SK-N-SH treated with all-trans-retinoic acid at 6 μM for 48 hours (cell line): ENCODE results near the gene NIPA2.

ENCODE experiments used
- ARNTL ChIP-seq: fragments of 450-650 bp; formaldehyde crosslinking; IDR thresholded peaks from 2 replicates; pipeline ENCODE4 v1.5.0; 2020; ENCODE audit warnings: low read depth, mild to moderate bottlenecking, moderate library complexity, borderline replicate concordance
- OSR1 ChIP-seq: fragments of 250-450 bp; sonication (Bioruptor Pico); IDR thresholded peaks from 2 replicates; pipeline ENCODE4 v1.8.0; 2022; ENCODE audit warnings: moderate library complexity, mild to moderate bottlenecking, inconsistent platforms
- TCF4 ChIP-seq: fragments of 250-450 bp; sonication (Bioruptor Pico); IDR thresholded peaks from 2 replicates; pipeline ENCODE4 v1.8.0; 2021; ENCODE audit warnings: mild to moderate bottlenecking, moderate library complexity, borderline replicate concordance
- ZFP3 ChIP-seq: fragments of 250-450 bp; sonication (Bioruptor Pico); IDR thresholded peaks from 2 replicates; pipeline ENCODE4 v1.5.0; 2020; ENCODE audit warnings: mild to moderate bottlenecking, moderate library complexity
- TF ChIP-seq, protein P1 (sequence below): fragments of 250-450 bp; sonication (Bioruptor Pico); IDR thresholded peaks from 2 replicates; pipeline ENCODE4 v1.8.0; 2020; ENCODE audit warnings: mild to moderate bottlenecking, moderate library complexity, borderline replicate concordance
- TF ChIP-seq, protein P2 (sequence below): fragments of 250-450 bp; sonication (Bioruptor Pico); IDR thresholded peaks from 2 replicates; pipeline ENCODE4 v1.5.0; 2020; ENCODE audit warnings: mild to moderate bottlenecking, moderate library complexity
- TF ChIP-seq, protein P3 (sequence below): fragments of 250-450 bp; sonication (Bioruptor Pico); IDR thresholded peaks from 2 replicates; pipeline ENCODE4 v1.5.1; 2020; ENCODE audit warnings: low read depth, mild to moderate bottlenecking, moderate library complexity

DNA sequence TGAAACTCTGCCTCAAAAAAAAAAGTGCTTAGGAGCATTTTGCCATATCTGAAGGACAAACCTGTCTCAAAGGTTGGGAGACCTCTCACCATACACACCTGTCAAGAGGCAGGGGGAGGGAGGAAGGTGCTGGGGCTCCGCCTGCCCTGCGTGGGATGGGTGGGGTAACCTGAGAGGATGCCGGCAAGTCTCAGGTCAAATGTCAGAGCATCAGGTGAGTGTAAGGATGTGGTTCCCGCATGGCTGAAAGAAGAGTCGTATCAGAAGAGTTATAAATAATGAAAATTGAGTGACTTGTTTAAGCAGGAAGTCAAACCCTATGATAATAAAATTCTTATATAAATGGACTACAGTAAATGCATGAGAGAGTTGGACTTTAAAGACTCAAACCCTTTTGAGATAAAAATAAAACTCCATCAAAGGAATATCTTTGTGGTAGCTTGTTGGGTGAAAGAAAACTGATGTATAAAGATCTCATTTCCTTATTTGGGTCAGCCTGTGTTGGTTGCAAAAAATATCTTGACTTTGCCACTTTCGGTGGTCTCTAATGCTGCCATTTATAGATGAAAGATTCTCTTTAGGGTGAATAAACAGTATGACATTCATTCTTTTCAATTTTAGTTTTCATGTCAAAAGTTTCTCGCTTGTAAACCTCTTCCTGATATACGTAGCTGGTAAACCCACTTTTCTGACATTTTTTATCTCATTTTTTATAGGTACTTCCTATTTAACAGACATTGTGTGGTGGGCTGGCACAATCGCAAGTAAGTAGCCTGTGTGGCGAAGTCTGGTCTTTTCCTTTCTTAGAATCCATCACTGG is 28.2 kb upstream of the NIPA2 start:
- no peak for TF ChIP-seq ARNTL (CRISPR knock-in tag)
- TF ChIP-seq, protein P1, sequence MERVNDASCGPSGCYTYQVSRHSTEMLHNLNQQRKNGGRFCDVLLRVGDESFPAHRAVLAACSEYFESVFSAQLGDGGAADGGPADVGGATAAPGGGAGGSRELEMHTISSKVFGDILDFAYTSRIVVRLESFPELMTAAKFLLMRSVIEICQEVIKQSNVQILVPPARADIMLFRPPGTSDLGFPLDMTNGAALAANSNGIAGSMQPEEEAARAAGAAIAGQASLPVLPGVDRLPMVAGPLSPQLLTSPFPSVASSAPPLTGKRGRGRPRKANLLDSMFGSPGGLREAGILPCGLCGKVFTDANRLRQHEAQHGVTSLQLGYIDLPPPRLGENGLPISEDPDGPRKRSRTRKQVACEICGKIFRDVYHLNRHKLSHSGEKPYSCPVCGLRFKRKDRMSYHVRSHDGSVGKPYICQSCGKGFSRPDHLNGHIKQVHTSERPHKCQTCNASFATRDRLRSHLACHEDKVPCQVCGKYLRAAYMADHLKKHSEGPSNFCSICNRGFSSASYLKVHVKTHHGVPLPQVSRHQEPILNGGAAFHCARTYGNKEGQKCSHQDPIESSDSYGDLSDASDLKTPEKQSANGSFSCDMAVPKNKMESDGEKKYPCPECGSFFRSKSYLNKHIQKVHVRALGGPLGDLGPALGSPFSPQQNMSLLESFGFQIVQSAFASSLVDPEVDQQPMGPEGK: no peak
- TF ChIP-seq TCF4: no peak
- TF ChIP-seq, protein P2, sequence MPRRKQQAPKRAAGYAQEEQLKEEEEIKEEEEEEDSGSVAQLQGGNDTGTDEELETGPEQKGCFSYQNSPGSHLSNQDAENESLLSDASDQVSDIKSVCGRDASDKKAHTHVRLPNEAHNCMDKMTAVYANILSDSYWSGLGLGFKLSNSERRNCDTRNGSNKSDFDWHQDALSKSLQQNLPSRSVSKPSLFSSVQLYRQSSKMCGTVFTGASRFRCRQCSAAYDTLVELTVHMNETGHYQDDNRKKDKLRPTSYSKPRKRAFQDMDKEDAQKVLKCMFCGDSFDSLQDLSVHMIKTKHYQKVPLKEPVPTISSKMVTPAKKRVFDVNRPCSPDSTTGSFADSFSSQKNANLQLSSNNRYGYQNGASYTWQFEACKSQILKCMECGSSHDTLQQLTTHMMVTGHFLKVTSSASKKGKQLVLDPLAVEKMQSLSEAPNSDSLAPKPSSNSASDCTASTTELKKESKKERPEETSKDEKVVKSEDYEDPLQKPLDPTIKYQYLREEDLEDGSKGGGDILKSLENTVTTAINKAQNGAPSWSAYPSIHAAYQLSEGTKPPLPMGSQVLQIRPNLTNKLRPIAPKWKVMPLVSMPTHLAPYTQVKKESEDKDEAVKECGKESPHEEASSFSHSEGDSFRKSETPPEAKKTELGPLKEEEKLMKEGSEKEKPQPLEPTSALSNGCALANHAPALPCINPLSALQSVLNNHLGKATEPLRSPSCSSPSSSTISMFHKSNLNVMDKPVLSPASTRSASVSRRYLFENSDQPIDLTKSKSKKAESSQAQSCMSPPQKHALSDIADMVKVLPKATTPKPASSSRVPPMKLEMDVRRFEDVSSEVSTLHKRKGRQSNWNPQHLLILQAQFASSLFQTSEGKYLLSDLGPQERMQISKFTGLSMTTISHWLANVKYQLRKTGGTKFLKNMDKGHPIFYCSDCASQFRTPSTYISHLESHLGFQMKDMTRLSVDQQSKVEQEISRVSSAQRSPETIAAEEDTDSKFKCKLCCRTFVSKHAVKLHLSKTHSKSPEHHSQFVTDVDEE (CRISPR knock-in tag): no peak
- TF ChIP-seq, protein P3, sequence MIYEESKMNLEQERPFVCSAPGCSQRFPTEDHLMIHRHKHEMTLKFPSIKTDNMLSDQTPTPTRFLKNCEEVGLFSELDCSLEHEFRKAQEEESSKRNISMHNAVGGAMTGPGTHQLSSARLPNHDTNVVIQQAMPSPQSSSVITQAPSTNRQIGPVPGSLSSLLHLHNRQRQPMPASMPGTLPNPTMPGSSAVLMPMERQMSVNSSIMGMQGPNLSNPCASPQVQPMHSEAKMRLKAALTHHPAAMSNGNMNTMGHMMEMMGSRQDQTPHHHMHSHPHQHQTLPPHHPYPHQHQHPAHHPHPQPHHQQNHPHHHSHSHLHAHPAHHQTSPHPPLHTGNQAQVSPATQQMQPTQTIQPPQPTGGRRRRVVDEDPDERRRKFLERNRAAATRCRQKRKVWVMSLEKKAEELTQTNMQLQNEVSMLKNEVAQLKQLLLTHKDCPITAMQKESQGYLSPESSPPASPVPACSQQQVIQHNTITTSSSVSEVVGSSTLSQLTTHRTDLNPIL: no peak
- no peak for TF ChIP-seq ZFP3 (CRISPR knock-in tag)
- TF ChIP-seq OSR1: no peak
